Suppressor macrophage treated with lipopolysaccharide for 1 hour (primary cell): Measurements from ENCODE around the gene SCNN1G.
A peak's percentile ranks its signal among the peaks of the same experiment; 100 is the strongest.

Experiments
- DNase-seq, 3 donors: peaks; one replicate each; pipeline ENCODE4 v3.0.0-alpha.2; 2020 to 2022

Gene SCNN1G

DNA sequence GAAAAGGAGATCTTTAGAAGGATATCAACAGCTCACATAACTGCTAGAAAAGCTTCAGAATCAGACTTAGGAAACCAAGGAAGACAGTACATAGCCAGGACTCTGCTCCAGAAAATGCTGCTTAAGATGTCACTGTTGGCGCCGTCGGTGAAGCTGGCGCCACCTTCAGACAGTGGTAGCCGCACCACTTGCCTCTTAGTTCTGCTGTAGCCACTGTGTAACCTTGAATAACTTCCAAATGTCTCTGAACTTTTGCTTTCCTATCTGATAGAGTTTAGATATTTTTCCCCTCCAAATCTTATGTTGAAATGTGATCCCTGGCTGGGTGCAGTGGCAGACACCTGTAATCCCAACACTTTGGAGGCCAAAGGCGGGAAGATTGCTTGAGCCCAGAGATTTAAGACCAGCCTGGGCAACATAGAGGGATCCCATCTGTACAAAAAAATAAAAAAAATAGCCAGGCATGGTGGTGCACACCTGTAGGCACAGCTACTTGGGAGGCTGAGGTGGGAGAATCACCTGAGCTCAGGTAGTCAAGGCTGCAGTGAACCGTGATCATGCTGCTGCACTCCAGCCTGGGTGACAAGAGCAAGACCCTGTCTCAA lies 27.0 kb upstream of the SCNN1G start:
- peak in 2 of 3 donors; percentile 16 to 22 for DNase-seq

DNA sequence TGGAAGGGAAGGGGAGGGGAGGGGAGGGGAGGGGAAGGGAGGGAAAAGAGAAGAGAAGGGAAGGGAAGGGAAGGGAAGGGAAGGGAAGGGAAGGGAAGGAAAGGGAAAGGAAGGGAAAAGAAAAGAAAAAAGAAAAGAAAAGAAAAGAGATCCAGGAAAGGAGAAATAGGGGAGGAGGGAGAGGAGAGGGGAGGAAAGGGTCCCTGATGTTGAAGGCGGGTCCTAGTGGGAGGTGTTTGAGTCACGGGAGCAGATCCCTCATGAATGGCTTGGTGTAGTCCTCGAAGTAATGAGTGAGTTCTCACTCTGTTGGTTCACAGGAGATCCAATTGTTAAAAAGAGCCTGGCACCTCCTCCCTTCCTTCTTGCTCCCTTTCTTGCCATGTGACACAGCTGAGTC lies 26.4 kb upstream of the SCNN1G start:
- no peak for DNase-seq

DNA sequence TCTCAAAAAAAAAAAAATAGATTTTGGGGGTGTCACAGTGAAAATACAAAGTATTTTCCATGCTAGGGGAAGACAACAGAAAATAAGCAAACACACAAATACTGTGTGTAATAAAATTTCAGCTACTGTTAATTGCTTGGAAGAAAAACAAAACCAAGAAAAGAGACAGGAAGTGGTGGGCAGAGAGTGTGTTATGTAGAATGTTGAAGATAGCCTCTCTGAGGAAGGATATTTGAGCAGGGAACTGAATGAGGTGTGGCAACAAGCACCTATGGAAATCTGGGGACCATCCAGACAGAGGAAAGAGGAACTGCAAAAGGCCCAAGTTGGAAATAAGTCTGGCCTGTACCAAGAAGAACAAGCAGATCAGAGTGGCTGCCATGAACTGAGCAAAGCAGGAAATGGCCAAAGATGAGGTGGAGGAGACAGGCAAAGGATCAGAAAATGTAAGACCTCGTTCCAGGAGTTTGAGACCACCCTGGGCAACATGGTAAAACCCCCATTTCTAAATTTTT lies 25.5 kb upstream of the SCNN1G start:
- DNase-seq: no peak

DNA sequence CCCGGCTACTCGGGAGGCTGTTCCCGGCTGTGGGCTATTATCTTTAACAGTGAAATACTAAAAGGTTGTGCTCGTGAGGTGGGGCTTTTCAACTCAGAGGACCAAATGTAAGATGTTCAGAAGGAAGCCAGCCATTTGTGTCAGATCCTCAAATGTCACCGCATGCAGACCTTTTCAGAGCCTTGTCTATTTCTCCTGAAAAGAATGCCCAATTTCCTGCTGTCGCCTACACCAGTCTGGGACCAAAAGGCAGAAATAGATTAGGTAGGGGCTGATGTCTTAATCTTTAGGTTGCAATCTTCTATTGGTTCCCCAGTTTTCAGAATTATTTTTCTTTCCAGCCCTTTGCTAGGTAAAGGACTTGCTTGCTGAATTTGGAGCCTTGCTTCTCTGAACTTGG lies 24.4 kb upstream of the SCNN1G start:
- DNase-seq: no peak

DNA sequence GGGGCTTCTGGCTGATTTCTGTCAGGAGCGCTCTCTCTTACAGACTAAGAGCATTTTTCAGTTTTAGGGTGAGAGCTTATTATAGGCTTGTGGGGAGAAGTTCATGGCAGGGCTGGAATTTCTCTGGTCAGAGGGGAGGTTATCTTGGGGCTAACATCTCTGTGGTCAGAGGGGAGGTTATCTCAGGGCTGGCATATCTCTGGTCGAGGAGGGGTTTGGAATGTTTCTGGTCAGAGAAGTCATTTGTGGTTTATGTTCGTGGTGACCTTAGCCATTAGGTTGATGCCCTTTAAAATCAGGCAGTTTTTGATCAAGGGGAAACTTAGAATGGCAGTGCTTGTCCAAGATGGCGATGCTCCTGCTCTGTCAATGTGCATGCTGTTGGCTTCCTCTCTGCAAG lies 22.5 kb upstream of the SCNN1G start:
- no peak for DNase-seq

DNA sequence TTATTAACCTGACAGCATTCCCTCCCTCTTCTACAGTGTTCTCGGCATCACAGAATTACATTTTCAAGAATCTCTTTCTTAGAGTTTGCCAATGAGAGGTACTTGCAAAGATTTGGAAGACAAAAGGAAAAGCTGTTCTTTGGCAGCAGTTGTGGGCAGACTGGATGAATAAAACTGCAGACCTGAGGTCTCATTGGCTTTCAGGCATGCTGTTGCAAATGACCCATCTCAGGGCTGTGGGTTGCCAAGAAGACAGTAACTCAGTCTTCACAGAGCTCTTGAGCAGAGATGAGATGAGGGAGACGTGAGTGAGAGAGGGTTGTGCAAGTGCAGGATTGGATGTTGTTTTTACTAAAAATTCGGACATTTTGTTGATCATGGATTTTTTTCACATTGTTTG lies 22.0 kb upstream of the SCNN1G start:
- no peak for DNase-seq

DNA sequence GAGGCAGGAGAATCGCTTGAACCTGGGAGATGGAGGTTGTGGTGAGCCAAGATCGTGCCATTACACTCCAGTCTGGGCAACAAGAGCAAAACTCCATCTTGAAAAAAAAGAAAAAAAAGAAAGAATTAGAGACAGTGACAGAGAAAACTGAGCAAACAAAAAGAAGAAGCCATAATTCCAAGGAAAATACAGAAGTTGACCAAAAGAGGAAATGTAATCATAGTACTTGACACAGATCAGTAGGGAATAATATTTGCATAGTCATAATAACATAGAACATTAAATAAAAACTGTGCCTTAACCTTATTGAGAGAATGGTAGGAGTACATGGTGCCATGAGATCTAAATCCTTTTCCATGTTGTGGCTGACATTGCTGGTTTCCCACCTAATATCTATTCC lies 18.6 kb upstream of the SCNN1G start:
- peak in 2 of 3 donors; percentile 47 to 51 for DNase-seq

DNA sequence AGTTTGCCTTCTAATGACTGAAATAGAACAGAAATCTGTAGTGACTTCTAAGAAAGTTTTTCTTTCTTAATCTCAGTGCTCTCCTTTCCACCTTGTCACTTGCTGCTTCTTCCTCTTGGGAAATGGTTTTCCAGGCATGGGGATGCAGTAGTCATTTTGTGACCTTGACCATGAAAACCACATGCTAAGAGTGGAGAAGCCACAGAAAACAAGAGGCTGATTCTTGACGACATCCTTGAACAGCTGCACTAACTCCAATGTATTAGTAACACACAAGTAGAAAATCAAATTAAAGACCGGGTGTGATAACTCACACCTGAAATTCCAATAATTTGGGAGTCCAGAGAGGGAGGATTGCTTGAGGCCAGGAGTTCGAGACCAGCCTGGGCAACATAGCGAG lies 17.8 kb upstream of the SCNN1G start:
- no peak for DNase-seq

DNA sequence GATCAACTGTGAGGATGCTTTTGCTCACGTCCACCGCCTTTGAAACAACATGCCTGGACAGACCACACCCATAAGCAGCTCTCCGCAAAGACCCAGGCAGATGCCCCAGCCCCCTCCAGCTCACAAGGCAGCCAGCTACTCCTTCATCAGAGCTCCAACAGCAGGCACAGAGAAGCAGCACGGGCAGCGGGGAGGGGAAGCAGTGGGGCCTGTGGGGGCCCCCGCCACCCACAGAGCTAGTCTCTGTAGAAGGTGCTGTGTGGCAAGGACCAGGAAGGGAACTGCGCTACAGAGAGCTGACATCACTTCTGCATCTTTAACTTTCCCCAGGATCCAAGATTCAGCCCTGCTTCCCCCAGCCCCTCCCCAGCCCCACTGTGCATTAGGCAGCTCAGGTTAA lies 10.0 kb upstream of the SCNN1G start:
- DNase-seq: peak in 1 of 3 donors; percentile 7

DNA sequence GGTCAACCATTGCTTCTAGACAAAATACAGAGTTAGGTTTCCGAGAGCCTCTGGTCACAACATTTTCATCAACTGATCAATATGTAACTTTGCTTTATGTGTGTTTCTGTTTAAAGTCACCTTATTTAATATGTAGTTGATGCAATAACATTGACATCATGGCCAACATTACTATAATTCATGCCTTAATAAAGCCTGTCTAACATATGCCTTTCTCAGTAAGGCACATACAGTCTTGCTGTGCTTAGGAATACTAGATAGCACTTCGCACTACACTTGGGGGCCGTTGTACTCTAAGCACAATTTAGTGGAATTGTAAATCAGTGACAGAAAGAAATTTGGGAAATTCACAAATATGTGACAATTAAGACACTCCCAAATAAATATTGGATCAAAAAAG lies 9.6 kb upstream of the SCNN1G start:
- no peak for DNase-seq

DNA sequence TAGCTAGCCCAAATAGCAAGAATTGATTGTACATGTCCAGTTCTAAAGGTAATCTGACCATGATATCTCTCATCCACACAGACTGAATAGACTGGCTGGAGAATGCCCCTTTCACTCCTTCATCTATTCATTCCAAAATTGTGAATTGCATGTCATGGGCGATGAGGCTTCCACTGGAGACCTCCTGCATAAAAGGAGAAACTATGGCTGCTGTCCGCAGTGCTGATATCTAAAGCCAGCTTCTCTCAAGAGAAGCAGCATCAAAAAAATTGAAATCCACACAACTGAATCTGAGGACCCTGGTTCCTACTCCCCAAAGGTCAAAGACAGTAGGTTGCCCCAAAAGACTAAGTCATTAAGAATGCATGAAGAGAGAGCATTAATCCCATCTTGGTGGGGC lies 7.9 kb upstream of the SCNN1G start:
- peak in 1 of 3 donors; percentile 25 for DNase-seq

DNA sequence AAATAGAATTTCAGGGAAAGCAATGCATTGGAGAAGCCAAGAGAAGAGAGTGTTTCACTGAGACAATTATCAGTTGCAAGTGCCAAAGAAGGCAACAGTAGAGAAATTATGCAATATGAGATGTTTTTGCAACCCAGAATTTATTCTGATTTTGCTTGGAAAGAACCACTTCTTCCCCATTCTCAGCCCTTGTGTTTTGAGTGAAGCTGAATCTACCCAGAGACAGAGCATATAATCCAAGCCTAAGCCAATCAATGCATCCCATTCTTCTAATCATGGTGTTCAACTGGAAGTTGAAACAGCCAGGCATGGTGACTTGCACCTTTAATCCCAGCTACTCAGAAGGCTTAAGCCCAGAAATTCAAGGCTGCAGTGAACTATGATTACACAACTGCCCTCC lies 6.9 kb upstream of the SCNN1G start:
- peak in 1 of 3 donors; percentile 7 for DNase-seq

DNA sequence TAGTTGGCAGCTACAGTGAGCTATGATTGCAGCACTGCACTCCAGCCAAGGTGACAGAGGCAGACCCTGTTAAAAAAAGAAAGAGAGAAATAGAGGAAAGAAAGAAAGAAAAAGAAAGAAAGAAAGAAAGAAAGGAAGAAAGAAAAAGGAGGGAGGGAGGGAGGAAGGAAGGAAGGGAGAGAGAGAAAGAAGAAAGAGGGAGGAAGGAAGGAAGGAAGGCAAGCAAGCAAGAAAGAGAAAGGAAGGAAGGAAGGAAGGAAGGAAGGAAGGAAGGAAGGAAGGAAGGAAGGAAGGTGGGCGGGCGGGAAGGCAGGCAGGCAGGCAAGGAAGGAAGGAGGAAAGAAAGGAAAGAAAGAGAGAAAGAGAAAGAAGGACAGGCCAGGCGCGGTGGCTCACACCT lies 1.0 kb upstream of the SCNN1G start:
- DNase-seq: no peak

DNA sequence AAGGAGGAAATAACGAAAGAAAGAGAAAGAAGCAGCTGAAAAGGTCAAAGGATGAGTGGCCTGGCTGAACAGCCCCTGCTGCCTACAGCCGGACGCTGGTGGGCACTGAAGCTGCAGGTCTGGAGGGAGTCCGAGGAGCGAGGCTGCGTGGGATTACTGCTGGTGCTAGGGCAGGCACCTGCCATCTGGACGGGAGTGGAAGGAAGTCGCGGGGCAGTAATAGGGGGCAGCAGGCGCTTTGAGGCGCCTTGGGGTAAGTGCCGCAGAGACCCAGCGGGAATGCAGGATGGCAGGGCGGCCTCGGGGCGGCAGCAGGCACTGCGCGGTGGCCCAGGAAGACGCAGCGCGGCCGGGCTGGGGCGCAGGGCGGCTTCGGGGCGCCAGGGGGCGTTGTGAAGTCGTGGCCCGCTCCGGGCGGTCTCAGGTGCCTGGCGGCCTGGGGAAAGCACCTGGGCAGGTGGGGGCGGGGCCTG lies 303 bp upstream of the SCNN1G start:
- DNase-seq: peak; percentile 68 to 89 (median 79)

DNA sequence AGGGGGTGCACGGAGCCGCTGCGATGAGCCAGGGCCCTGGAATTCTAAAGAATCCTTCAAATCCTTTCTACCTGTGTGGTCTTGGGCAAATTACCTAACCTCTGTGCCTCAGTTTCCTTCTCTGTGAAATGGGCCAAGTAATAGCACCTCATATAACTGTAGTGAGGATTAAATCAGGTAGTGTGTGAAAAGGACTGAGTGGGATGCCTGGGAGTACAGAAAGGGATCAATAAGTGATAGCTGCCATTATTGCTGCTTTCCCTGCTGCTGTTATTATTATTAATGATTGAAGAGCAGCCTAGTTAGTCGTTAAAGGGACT lies 958 bp downstream of the SCNN1G start:
- DNase-seq: no peak

DNA sequence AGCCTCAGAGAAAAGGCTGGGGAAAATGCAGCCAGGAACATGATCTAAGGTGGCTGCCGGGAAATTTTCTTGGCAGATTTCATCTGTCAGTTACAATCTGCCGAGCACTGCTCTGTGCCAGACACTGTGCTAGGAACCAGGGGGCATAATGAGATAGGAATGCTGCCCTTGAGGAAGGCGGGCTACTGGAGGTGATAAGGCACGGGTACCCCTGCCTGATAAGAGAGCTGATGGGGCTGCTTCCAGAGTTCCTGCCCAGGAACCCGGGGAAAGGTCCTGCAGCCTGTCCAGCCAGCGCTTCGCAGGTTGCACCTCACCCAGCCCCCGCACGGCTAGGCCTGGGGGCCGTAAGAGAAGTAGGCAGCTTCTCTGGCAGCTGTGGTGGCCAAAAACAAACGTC lies 3.1 kb downstream of the SCNN1G start:
- DNase-seq: no peak

DNA sequence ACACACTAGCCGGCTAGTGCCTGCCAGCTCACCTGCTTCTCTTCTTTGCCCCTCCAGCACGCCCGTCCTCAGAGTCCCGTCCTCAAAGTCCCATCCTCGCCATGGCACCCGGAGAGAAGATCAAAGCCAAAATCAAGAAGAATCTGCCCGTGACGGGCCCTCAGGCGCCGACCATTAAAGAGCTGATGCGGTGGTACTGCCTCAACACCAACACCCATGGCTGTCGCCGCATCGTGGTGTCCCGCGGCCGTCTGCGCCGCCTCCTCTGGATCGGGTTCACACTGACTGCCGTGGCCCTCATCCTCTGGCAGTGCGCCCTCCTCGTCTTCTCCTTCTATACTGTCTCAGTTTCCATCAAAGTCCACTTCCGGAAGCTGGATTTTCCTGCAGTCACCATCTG lies 3.6 kb downstream of the SCNN1G start:
- DNase-seq: no peak

DNA sequence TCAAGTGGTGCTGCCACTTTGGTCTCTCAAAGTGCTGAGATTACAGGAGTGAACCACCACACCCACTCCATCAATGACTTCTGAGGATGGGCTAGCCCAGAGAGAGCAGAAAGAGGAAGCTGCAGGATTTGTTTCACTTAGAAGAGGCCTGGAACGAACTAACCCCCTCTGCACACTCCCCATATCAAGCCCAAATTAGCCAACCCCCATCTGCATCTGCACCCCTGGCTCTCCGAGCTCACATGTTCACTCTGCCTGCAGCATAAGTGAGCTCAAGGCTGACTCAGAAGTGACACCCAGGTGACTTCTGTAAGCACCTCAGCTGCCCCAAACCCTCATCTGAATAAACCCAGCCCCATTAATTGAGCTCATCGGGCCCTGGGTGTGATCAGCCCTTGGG lies 4.8 kb downstream of the SCNN1G start:
- DNase-seq: no peak

DNA sequence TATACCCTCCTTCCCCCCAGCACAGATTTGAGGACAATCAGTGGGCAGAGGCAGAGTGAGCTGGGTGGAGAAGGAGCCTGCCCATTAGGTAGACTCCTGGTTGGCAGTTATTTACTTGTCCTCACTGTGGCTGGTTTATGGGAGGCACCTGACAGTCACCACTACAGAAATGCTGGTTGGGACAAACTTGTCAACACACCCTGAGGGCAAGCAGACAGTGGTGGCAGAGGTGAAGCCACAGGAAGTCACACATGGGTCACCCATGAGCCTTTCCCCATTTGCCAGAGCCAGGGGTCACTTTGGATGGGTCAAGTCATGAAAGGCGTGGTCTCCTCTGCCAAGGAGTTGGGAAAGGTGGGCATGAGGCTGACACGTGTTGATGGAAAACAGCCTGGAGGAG lies 6.4 kb downstream of the SCNN1G start:
- no peak for DNase-seq

DNA sequence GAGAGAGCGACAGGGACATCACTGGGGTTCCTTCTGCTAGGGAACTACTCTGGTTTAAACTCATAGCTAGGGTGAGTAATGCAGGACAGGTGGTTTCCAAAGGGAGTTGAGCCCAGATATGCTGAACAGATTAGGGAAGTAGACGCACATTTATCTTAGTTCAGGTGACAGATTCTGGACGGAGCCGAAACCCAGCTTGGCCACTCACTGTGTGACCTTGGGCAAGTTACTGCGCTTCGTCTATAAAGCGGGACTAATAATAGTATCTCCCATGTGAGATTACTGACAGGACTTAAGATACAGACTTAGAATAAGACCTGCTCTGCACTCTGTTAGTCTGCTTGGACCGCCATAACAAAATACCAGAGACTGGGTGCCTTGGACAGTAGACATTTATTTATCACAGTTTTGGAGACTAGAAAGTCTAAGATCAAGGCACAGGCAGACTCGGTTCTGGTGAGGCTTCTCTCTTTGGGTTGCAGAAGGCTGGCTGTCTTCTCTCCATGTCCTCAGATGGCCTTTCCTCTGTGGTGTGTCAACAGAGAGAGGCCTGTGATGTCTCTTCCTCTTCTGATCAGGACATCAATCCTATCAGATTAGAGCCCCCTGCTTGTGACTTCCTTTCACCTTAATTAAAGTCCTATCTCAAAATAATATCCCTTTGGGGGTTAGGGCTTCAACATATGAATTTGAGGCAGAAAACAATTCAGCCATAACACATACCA lies 12.1 kb downstream of the SCNN1G start:
- peak in 2 of 3 donors; percentile 12 to 14 for DNase-seq

DNA sequence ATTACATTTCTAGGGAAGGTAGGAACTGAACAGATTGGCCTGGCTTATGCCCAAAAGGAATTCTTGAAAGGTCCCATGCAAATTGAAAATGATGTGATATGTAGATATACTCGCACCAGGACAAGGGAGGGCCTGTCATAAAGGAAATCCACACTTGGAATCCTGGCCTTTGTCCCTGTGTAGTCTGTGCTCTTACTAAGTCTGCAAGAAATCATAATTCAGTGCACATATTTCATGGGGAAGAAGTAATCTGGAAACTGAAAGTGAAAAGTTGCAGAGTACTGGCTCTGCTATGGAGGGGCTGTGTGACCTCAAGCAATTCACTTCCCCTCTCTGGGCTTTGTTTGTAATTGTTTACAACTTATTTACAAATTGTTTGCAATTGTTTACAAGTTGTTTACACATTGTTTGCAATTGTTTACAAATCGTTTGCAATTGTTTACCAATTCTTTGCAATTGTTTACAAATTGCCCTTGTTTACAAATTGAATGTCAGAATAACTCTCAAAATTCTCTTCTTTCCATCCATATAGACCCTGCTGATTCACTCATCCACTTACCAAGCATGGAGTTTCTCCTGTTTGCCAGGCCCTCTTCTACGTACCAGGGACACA lies 12.9 kb downstream of the SCNN1G start:
- DNase-seq: peak; percentile 30 to 42 (median 42)

DNA sequence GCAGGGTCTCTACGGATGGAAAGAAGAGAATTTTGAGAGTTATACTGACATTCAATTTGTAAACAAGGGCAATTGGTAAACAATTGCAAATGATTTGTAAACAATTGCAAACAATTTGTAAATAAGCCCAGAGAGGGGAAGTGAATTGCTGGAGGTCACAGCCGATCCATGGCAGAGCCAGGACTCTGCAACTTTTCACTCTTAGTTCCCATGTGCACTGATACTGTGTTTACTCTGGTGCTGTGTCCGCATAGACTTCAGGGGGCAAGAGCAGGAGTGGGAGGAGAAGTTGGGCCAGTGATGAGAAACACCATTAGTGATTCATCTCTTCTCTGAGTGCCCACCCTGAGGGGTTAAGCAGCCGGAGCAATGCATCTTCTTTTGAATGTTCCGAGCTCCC lies 14.0 kb downstream of the SCNN1G start:
- DNase-seq: no peak

DNA sequence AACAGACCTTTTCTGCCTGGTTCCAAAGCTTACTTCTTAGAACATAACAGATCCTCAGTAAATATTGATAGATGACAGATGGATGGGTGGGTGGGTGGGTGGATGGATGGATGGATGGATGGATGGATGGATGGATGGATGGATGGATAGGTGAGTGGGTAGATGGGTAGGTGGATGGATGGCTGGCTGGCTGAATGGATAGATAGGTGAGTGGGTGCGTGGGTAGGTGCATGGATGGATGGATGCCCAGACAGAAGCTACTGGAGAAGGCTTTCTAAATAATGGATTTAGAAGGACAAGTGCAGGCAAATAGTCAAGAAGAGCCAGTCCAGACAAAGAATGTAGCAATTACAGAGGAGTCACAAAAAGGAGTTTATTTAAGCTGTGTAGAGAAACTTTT lies 19.6 kb downstream of the SCNN1G start:
- DNase-seq: no peak

DNA sequence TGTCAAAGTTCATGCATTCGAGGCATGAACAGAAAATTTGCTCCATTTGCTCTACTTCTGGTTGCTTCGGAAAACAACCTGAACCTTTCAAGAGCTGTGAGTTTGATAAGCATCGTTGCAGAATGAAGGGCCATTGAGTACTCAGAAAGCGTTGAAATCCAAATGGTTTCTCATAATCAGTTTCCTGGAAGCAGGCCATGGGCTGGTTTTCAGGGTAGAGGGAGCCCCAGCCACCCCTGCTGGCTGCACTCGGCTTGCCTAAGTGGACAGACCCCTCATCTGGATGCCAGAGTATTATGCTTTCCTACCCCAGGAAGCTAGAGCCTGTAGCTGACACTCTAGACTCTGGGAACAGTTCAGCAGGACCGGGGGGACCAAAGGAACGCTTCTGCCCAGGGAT lies 24.4 kb downstream of the SCNN1G start:
- DNase-seq: no peak
